Measurements from ENCODE around the gene SLC14A1. TPM values are rescaled to one million over a fixed set of nuclear protein-coding genes. Genes with fewer than 3 reads are reported as not detected.

SLC14A1 gene
- total RNA-seq, 1 experiment from 2014 or later: not detected

GRCh38 chr18:45708831-45709230, 15.2 kb upstream of the SLC14A1 start:
- intact Hi-C loops (cut with micrococcal nuclease; ENCODE audit: unreplicated experiment): no loop called here
- TF ChIP-seq, protein P1, sequence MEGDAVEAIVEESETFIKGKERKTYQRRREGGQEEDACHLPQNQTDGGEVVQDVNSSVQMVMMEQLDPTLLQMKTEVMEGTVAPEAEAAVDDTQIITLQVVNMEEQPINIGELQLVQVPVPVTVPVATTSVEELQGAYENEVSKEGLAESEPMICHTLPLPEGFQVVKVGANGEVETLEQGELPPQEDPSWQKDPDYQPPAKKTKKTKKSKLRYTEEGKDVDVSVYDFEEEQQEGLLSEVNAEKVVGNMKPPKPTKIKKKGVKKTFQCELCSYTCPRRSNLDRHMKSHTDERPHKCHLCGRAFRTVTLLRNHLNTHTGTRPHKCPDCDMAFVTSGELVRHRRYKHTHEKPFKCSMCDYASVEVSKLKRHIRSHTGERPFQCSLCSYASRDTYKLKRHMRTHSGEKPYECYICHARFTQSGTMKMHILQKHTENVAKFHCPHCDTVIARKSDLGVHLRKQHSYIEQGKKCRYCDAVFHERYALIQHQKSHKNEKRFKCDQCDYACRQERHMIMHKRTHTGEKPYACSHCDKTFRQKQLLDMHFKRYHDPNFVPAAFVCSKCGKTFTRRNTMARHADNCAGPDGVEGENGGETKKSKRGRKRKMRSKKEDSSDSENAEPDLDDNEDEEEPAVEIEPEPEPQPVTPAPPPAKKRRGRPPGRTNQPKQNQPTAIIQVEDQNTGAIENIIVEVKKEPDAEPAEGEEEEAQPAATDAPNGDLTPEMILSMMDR (IDR thresholded peaks at IDR 0.05; ENCODE audit: unreplicated experiment): no peak
- CTCF ChIA-PET: no interaction called here
- Mint-ChIP-seq H3K4me3 (ENCODE audit: low read depth, unreplicated experiment) (no peak overlapping the region), H3K27ac (ENCODE audit: unreplicated experiment) (no peak overlapping the region), H3K36me3 (ENCODE audit: insufficient read depth, unreplicated experiment) (no peaks in the 10 kb centered on the region), H3K4me1 (ENCODE audit: low read depth, unreplicated experiment) (peaks cover 20% of the 10 kb centered on the region), H3K9me3 (ENCODE audit: low read depth, unreplicated experiment) (peaks cover 15% of the 10 kb centered on the region), H3K27me3 (ENCODE audit: unreplicated experiment) (no peaks in the 10 kb centered on the region)
- BruUV-seq (replicated peaks): no TSS peak
- no peak for DNase-seq

DNA sequence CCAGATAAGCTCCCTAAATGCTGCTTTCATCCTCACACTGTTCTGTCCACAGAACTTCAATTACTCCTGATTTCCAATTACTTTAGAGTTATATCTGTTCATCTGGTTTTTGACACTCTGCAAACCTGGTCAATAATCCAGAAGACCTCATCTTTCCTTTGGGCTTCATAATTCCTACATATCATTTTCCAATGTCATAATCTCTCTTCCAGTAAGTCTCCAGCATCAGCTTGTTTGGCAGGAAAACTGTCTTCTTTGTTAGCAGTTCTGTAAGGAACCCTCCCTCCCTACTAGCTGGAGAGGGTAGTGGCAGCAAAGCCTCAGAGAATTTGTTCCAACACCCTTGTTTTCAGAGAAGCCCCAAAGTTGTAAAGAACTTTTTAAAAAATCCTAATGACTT, 11.9 kb upstream of the SLC14A1 start:
- DNase-seq: no peak
- Mint-ChIP-seq H3K27me3 (ENCODE audit: unreplicated experiment) (no peaks in the 10 kb centered on the region), H3K4me3 (ENCODE audit: low read depth, unreplicated experiment) (no peak overlapping the region), H3K27ac (ENCODE audit: unreplicated experiment) (no peak overlapping the region), H3K4me1 (ENCODE audit: low read depth, unreplicated experiment) (peaks cover 24% of the 10 kb centered on the region), H3K9me3 (ENCODE audit: low read depth, unreplicated experiment) (peaks cover 10% of the 10 kb centered on the region), H3K36me3 (ENCODE audit: insufficient read depth, unreplicated experiment) (no peaks in the 10 kb centered on the region)
- TF ChIP-seq, protein P1 (IDR thresholded peaks at IDR 0.05; ENCODE audit: unreplicated experiment): no peak
- BruUV-seq (replicated peaks): no TSS peak
- intact Hi-C loops (cut with micrococcal nuclease; ENCODE audit: unreplicated experiment): no loop called here
- CTCF ChIA-PET: no interaction called here

- Mint-ChIP-seq H3K4me1 (ENCODE audit: low read depth, unreplicated experiment) (peaks cover 24% of the 10 kb centered on the region), H3K36me3 (ENCODE audit: insufficient read depth, unreplicated experiment) (no peaks in the 10 kb centered on the region), H3K27me3 (ENCODE audit: unreplicated experiment) (no peaks in the 10 kb centered on the region), H3K27ac (ENCODE audit: unreplicated experiment) (no peak overlapping the region), H3K4me3 (ENCODE audit: low read depth, unreplicated experiment) (no peak overlapping the region), H3K9me3 (ENCODE audit: low read depth, unreplicated experiment) (peaks cover 6% of the 10 kb centered on the region)
- DNase-seq: peak; percentile 13
- intact Hi-C loops (cut with micrococcal nuclease; ENCODE audit: unreplicated experiment): no loop called here
- BruUV-seq (replicated peaks): no TSS peak
- CTCF ChIA-PET: no interaction called here
- TF ChIP-seq, protein P1 (IDR thresholded peaks at IDR 0.05; ENCODE audit: unreplicated experiment): no peak
These were observed 10.7 kb upstream of the SLC14A1 start for GRCh38 chr18:45713239-45713638.

DNA sequence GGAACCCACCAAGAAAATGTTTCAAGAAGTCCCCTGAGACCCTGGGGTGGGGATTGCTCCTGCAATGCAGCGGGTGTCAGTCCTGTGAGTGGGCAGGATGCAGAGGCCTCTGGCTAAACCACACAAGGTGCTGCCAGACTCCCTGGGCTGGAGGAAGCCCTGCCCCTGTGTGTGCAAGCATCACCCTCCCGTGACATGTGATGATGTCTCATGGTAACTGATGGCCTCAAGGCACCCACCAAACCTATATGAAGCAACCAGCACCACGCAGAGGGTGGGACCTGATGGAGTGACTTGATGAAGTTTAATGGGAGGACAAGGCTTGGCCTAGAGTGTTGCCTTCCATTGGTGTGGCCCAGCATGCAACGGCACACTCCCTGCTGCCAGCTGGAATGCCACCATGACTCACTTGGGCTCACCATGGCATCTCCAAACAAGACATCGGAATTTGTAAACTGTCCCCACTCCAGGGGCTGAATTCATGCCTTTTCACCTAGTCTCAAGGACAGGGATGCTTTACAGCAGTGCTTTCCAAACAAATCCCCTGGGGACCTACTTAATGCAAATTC, 8.7 kb upstream of the SLC14A1 start:
- DNase-seq: no peak
- CTCF ChIA-PET: no interaction called here
- TF ChIP-seq, protein P1 (IDR thresholded peaks at IDR 0.05; ENCODE audit: unreplicated experiment): no peak
- H3K4me3 Mint-ChIP-seq (ENCODE audit: low read depth, unreplicated experiment): no peak overlapping the region
- no peaks in the 10 kb centered on the region for H3K36me3 Mint-ChIP-seq (ENCODE audit: insufficient read depth, unreplicated experiment)
- H3K27me3 Mint-ChIP-seq (ENCODE audit: unreplicated experiment): no peaks in the 10 kb centered on the region
- intact Hi-C loops (cut with micrococcal nuclease; ENCODE audit: unreplicated experiment): no loop called here
- no peak overlapping the region for H3K27ac Mint-ChIP-seq (ENCODE audit: unreplicated experiment)
- peaks cover 2% of the 10 kb centered on the region for H3K9me3 Mint-ChIP-seq (ENCODE audit: low read depth, unreplicated experiment)
- peaks cover 24% of the 10 kb centered on the region for H3K4me1 Mint-ChIP-seq (ENCODE audit: low read depth, unreplicated experiment)
- no TSS peak for BruUV-seq (replicated peaks)
